ENCODE measurements around the gene PLEKHB2.
"Not testable (repeated sequence)": the region's sequence is repeated elsewhere in the genome, so short reads cannot be mapped to it uniquely, and the experiment has no call there.

Gene PLEKHB2, protein sequence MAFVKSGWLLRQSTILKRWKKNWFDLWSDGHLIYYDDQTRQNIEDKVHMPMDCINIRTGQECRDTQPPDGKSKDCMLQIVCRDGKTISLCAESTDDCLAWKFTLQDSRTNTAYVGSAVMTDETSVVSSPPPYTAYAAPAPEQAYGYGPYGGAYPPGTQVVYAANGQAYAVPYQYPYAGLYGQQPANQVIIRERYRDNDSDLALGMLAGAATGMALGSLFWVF

GRCh38 chr2:131105156-131105949, at the start of gene PLEKHB2:
Gene PLEKHB2 (plus strand): TSS chr2:131105336. CDS start chr2:131120942, 15,606 bp downstream.
- DNase-seq (ENCODE audit: low read depth, low spot score) = peak; percentile 97

- DNase-seq (ENCODE audit: low read depth, low spot score) = no peak
Observed at GRCh38 chr2:131056204-131056931, 48.8 kb upstream of the PLEKHB2 start.

DNA sequence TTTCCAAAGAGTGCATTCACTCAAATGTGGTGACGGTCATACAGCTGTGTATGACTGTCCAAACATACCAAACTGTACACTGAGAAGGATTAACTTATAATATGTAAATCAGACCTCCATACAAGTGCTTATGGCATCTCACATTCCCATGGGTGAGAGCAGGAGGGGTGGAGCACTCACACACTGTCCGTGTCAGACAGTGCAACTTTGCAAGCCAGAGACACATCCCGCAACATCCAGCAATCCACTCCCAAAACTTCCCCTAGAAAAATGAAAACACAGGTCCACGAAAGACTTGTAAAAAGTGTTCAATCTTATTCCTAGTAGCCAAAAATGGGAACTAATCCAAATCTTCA, 48.2 kb upstream of the PLEKHB2 start:
- DNase-seq (ENCODE audit: low read depth, low spot score) = no peak

GRCh38 chr2:131058214-131058843, 46.8 kb upstream of the PLEKHB2 start:
- no peak for DNase-seq (ENCODE audit: low read depth, low spot score)

- no peak for DNase-seq (ENCODE audit: low read depth, low spot score)
Observed at GRCh38 chr2:131058920-131059319, 46.2 kb upstream of the PLEKHB2 start.

DNA sequence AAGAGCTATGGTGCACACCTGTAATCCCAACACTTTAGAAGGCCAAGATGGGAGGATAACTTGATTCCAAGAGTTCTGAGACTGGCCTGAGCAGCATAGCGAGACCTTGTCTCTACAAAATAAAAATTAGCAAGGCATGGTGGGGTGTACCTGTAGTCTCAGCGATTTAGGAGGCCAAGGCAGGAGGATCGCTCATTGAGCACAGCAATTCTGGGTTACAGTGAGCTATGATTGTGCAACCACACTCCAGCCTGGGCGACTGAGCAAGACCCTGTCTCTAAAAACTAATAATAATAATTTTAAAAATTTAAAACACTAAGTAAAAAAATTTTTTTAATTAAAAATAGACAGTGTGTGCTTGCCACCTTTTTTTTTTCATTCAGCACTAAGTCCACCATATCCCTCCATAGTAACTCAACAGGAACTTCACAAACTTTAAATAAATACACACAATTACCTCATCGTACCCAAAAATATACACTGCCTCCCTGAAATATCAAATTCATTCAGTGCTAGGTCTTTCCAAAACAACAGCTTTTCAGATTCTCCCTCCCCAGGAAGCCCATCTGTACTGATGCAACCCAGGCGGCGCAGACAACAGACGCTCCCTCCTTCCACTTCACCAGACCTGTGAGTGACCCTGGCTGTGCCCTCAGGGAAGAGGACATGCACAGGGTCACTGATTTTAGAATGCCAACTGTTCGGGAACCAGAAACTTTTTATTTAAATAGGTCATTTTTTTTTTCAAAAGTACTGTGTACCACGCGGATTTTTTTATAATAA, 41.4 kb upstream of the PLEKHB2 start:
- peak; percentile 58 for DNase-seq (ENCODE audit: low read depth, low spot score)

GRCh38 chr2:131064589-131065512, 40.3 kb upstream of the PLEKHB2 start:
- DNase-seq (ENCODE audit: low read depth, low spot score) = no peak

DNA sequence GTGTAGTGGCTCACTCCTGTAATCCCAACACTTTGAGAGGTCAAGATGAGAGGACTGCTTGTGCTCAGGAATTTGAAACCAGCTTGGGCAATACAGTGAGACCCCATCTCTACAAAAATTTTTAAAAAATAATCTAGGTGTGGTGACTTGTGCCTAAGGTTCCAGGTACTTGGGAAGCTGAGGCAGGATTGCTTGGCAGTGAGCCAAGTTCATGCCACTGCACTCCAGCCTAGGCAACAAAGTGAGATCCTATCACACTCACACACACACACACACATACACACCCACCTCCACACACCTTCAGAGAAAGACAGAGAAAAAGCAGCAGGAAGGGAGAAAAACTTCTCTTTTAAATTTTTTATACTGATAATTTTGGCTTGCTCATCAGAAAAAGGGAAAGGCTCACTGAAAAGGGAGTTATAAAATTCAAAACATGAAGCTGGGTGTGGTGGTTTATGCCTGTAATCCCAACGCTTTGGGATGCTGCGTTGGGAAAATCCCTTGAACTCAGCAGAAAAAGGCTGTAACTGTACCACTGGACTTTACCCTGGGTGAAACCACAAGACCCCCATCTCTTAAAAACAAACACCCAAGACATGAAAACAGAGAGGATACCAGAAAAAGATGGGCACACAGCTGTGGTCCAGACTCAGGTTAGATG, 37.5 kb upstream of the PLEKHB2 start:
- no peak for DNase-seq (ENCODE audit: low read depth, low spot score)

DNA sequence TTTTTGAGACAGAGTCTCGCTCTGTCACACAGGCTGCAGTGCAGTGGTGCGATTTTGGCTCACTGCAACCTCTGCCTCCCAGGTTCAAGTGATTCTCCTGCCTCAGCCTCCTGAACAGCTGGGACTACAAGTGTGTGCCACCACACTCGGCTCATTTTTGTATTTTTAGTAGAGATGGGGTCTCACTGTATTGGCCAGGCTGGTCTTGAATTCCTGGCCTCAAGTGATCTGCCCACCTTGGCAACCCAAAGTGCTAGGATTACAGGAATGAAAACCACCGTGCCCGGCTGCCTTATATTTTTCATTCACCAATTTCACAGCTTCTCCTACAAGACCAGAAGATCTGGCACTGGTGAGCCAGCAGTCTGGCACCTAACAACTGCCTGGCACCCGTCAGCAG, 37.0 kb upstream of the PLEKHB2 start:
- DNase-seq (ENCODE audit: low read depth, low spot score) = not testable (repeated sequence)

- not testable (repeated sequence) for DNase-seq (ENCODE audit: low read depth, low spot score)
Observed at GRCh38 chr2:131075578-131075977, 29.6 kb upstream of the PLEKHB2 start.

GRCh38 chr2:131076707-131077106, 28.4 kb upstream of the PLEKHB2 start:
- DNase-seq (ENCODE audit: low read depth, low spot score) = peak; percentile 20

- DNase-seq (ENCODE audit: low read depth, low spot score) = no peak
Observed at GRCh38 chr2:131077182-131077846, 27.8 kb upstream of the PLEKHB2 start.

DNA sequence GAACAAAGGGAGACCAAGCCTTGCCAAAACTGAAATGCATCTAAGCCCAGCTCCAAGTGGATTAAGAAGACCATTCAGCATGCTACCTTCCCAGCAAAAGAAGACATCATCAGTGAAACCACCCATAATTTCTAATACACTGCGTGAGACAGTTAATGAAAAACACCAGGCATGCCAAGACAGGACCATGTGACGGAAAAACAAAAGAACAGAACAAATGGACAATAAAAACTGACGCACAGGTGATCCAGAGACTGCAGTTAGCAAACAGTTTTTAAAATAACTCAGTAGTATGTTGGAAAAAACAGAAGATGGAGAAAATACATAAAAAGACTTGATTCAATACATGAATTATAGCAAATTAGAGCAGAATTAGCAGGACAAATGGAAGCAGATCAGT, 27.2 kb upstream of the PLEKHB2 start:
- DNase-seq (ENCODE audit: low read depth, low spot score) = no peak

- DNase-seq (ENCODE audit: low read depth, low spot score) = not testable (repeated sequence)
Observed at GRCh38 chr2:131079931-131080330, 25.2 kb upstream of the PLEKHB2 start.

GRCh38 chr2:131081190-131081589, 23.9 kb upstream of the PLEKHB2 start:
- no peak for DNase-seq (ENCODE audit: low read depth, low spot score)

DNA sequence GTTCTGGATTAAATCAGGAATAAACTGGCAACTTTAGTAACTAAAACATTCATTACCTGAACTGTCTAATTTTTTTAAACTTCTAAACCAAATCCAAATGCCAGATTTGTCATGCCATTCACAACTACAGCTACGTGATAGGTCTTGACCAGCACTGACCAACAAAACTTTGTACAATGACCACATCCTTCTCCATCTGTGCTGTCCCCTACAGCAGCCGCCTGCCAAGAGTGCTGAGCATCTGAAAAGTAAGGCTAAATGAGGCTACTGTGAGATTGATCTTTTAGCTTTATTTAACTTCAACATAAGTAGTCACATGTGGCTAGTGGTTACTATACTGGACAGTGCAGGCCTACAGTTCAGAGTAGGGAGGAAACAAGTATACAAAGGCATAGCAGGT, 19.5 kb upstream of the PLEKHB2 start:
- DNase-seq (ENCODE audit: low read depth, low spot score) = no peak

DNA sequence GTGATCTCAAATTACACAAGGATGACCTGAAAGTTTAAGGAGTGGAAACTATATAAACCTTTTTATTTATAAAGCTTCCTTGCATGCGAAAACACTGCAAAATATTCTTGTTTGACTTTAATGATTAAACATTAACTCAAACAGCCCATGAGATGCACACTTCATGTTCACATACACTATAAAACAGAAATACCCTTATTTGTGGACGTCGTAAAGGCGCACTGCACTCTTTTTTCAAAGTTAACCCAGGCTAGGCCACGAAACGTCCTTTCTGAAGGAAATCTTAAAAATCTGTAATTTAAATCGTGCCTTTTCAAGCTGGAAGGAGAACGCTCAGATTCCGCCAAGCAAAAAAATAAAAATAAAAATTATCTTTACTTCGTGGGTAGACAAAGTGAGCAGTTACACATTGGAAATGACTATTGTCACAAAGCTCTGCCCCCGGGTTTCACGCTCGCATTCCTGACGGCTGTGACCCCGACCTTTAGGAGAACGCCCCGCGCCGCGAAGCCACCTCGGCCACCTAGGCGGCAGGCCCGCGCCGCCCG, 12.6 kb upstream of the PLEKHB2 start:
- DNase-seq (ENCODE audit: low read depth, low spot score) = no peak

GRCh38 chr2:131093006-131093695, 12.0 kb upstream of the PLEKHB2 start, which contains the start of gene FAM168B:
Gene FAM168B (minus strand): TSS chr2:131093460. CDS start chr2:131082646, 10,814 bp downstream.
- peak; percentile 92 for DNase-seq (ENCODE audit: low read depth, low spot score)

Data from ELF-1 (cell line).